Measurements from ENCODE around the gene LRRC3.

LRRC3 gene

DNA sequence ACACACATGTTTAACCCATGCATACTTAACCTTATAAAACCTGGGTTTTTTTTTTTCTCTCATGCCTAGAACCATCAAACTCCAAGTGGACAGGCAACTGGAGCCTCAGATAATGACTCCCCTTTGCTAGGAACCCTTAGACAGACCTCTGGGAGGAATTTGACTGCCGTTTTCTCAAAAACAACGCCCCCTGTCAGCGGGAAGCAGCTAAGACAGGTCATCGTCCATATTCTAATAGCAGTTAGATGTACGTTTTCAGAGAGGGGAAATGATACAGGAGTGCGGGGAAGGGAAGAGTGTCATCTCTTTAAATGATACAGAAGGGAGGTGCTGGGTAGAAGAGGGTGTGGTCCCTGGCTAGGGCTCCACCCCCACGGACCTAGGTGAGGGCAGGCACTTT is 34.7 kb downstream of the LRRC3 start:
- H3K4me1 ChIP-seq (ENCODE audit: control insufficient read depth in 1 of 2, insufficient read depth in 2 of 2, low read length in 2 of 2) = no peaks in the 10 kb centered on the region
- H3K27me3 ChIP-seq (ENCODE audit: control insufficient read depth in 1 of 2, insufficient read depth in 2 of 2, low read length in 2 of 2) = no peaks in the 10 kb centered on the region
- H3K27ac ChIP-seq (ENCODE audit: low read depth, low read length) = no peak overlapping the region
- peaks cover 16 to 20% of the 10 kb centered on the region in 2 donors for H3K9me3 ChIP-seq (ENCODE audit: control insufficient read depth in 1 of 2, low read length in 2 of 2)
- no peak overlapping the region for H3K4me3 ChIP-seq (ENCODE audit: low read depth in 1 of 2, low read length in 2 of 2)
- H3K9ac ChIP-seq (ENCODE audit: low read depth in 1 of 2, low read length in 2 of 2) = no peak overlapping the region
- no peaks in the 10 kb centered on the region for H3K36me3 ChIP-seq (ENCODE audit: control insufficient read depth in 1 of 2, insufficient read depth in 2 of 2, low read length in 2 of 2)

GRCh38 chr21:44490405-44490804 is 35.1 kb downstream of the LRRC3 start:
- H3K4me3 ChIP-seq (ENCODE audit: low read depth in 1 of 2, low read length in 2 of 2) = no peak overlapping the region
- no peaks in the 10 kb centered on the region for H3K27me3 ChIP-seq (ENCODE audit: control insufficient read depth in 1 of 2, insufficient read depth in 2 of 2, low read length in 2 of 2)

DNA sequence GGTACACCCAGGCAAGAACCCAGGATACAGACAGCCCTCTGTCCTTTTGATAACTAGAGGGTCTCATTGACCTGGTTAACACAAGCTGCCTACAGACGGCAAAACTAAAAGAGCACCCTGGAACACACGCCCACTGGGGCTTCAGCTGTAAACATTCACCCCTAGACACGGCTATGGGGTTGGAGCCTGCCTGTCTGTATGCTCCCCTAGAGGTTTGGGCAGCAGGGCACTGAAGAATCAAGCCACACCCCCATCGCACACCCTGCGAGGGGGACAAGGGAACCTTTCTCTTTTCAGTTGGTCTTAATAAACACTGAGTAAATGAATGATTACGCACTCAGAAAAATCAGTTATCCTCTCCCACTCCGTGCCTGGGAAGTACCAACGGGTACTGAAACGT is 35.5 kb downstream of the LRRC3 start:
- no peak overlapping the region for H3K4me3 ChIP-seq (ENCODE audit: low read depth in 1 of 2, low read length in 2 of 2)
- no peaks in the 10 kb centered on the region for H3K4me1 ChIP-seq (ENCODE audit: control insufficient read depth in 1 of 2, insufficient read depth in 2 of 2, low read length in 2 of 2)
- no peaks in the 10 kb centered on the region for H3K27me3 ChIP-seq (ENCODE audit: control insufficient read depth in 1 of 2, insufficient read depth in 2 of 2, low read length in 2 of 2)
- H3K27ac ChIP-seq (ENCODE audit: low read depth, low read length) = no peak overlapping the region
- H3K9me3 ChIP-seq (ENCODE audit: control insufficient read depth in 1 of 2, low read length in 2 of 2) = peaks cover 16 to 20% of the 10 kb centered on the region in 2 donors
- H3K9ac ChIP-seq (ENCODE audit: low read depth in 1 of 2, low read length in 2 of 2) = no peak overlapping the region
- no peaks in the 10 kb centered on the region for H3K36me3 ChIP-seq (ENCODE audit: control insufficient read depth in 1 of 2, insufficient read depth in 2 of 2, low read length in 2 of 2)

More at GRCh38 chr21:44490405-44490804, 35.1 kb downstream of the LRRC3 start:
- Histone ChIP-seq H3K27ac (ENCODE audit: low read depth, low read length) (no peak overlapping the region), H3K9ac (ENCODE audit: low read depth in 1 of 2, low read length in 2 of 2) (no peak overlapping the region), H3K4me1 (ENCODE audit: control insufficient read depth in 1 of 2, insufficient read depth in 2 of 2, low read length in 2 of 2) (no peaks in the 10 kb centered on the region), H3K36me3 (ENCODE audit: control insufficient read depth in 1 of 2, insufficient read depth in 2 of 2, low read length in 2 of 2) (no peaks in the 10 kb centered on the region), H3K9me3 (ENCODE audit: control insufficient read depth in 1 of 2, low read length in 2 of 2) (peaks cover 16 to 20% of the 10 kb centered on the region in 2 donors)

- no peaks in the 10 kb centered on the region for H3K4me1 ChIP-seq (ENCODE audit: control insufficient read depth in 1 of 2, insufficient read depth in 2 of 2, low read length in 2 of 2)
- no peak overlapping the region for H3K4me3 ChIP-seq (ENCODE audit: low read depth in 1 of 2, low read length in 2 of 2)
- H3K9ac ChIP-seq (ENCODE audit: low read depth in 1 of 2, low read length in 2 of 2) = no peak overlapping the region
- peaks cover 16 to 20% of the 10 kb centered on the region in 2 donors for H3K9me3 ChIP-seq (ENCODE audit: control insufficient read depth in 1 of 2, low read length in 2 of 2)
- no peaks in the 10 kb centered on the region for H3K27me3 ChIP-seq (ENCODE audit: control insufficient read depth in 1 of 2, insufficient read depth in 2 of 2, low read length in 2 of 2)
- H3K27ac ChIP-seq (ENCODE audit: low read depth, low read length) = no peak overlapping the region
- H3K36me3 ChIP-seq (ENCODE audit: control insufficient read depth in 1 of 2, insufficient read depth in 2 of 2, low read length in 2 of 2) = no peaks in the 10 kb centered on the region
These were observed 37.5 kb downstream of the LRRC3 start for GRCh38 chr21:44492567-44493385.

DNA sequence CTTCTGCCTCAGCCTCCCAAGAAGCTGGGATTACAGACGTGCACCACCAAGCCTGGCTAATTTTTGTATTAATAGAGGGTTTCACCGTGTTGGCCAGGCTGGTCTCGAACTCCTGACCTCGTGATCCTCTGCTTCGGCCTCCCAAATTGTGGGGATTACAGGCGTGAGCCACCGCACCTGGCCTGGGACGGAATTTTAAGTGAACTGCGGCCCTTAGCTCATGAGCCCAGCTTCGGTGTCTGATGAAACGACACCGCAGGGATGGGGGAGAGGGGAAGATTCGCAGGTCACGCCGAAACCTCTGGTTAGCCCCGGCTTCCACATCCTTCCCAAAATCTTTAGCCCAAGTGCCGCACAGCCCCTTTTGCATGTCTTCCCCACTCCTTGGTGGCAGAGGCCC is 39.1 kb downstream of the LRRC3 start:
- Histone ChIP-seq H3K4me1 (ENCODE audit: control insufficient read depth in 1 of 2, insufficient read depth in 2 of 2, low read length in 2 of 2) (peaks cover 11 to 16% of the 10 kb centered on the region in 2 donors), H3K4me3 (ENCODE audit: low read depth in 1 of 2, low read length in 2 of 2) (no peak overlapping the region)

DNA sequence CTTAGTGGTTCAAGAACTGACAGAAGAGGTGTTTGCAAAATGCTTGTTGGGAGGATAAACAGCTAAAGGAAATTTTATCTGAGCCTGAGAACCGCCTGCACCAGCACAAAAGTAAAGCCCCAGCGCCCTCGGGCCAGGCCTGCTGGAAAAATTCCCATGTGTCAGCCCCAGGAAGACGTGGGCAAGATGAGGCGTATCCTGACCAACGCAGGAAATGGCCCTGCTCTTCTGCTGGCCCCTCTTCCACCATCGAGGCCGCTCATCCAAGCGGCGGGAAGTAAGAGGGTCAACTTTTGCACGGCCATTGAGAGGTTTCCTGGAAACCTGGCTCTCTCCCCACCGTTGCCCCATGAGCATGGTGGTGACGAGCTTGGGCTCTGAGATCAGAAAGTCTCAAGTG is 39.6 kb downstream of the LRRC3 start:
- H3K36me3 ChIP-seq (ENCODE audit: control insufficient read depth in 1 of 2, insufficient read depth in 2 of 2, low read length in 2 of 2) = no peaks in the 10 kb centered on the region
- no peak overlapping the region for H3K27ac ChIP-seq (ENCODE audit: low read depth, low read length)
- H3K9ac ChIP-seq (ENCODE audit: low read depth in 1 of 2, low read length in 2 of 2) = no peak overlapping the region
- H3K9me3 ChIP-seq (ENCODE audit: control insufficient read depth in 1 of 2, low read length in 2 of 2) = peaks cover 16 to 20% of the 10 kb centered on the region in 2 donors
- peaks cover 11 to 18% of the 10 kb centered on the region in 2 donors for H3K4me1 ChIP-seq (ENCODE audit: control insufficient read depth in 1 of 2, insufficient read depth in 2 of 2, low read length in 2 of 2)
- no peak overlapping the region for H3K4me3 ChIP-seq (ENCODE audit: low read depth in 1 of 2, low read length in 2 of 2)
- no peaks in the 10 kb centered on the region for H3K27me3 ChIP-seq (ENCODE audit: control insufficient read depth in 1 of 2, insufficient read depth in 2 of 2, low read length in 2 of 2)

More for the DNA sequence above, 39.1 kb downstream of the LRRC3 start:
- H3K9me3 ChIP-seq (ENCODE audit: control insufficient read depth in 1 of 2, low read length in 2 of 2) = peaks cover 16 to 20% of the 10 kb centered on the region in 2 donors
- H3K27ac ChIP-seq (ENCODE audit: low read depth, low read length) = no peak overlapping the region
- no peak overlapping the region for H3K9ac ChIP-seq (ENCODE audit: low read depth in 1 of 2, low read length in 2 of 2)
- no peaks in the 10 kb centered on the region for H3K27me3 ChIP-seq (ENCODE audit: control insufficient read depth in 1 of 2, insufficient read depth in 2 of 2, low read length in 2 of 2)
- H3K36me3 ChIP-seq (ENCODE audit: control insufficient read depth in 1 of 2, insufficient read depth in 2 of 2, low read length in 2 of 2) = no peaks in the 10 kb centered on the region

DNA sequence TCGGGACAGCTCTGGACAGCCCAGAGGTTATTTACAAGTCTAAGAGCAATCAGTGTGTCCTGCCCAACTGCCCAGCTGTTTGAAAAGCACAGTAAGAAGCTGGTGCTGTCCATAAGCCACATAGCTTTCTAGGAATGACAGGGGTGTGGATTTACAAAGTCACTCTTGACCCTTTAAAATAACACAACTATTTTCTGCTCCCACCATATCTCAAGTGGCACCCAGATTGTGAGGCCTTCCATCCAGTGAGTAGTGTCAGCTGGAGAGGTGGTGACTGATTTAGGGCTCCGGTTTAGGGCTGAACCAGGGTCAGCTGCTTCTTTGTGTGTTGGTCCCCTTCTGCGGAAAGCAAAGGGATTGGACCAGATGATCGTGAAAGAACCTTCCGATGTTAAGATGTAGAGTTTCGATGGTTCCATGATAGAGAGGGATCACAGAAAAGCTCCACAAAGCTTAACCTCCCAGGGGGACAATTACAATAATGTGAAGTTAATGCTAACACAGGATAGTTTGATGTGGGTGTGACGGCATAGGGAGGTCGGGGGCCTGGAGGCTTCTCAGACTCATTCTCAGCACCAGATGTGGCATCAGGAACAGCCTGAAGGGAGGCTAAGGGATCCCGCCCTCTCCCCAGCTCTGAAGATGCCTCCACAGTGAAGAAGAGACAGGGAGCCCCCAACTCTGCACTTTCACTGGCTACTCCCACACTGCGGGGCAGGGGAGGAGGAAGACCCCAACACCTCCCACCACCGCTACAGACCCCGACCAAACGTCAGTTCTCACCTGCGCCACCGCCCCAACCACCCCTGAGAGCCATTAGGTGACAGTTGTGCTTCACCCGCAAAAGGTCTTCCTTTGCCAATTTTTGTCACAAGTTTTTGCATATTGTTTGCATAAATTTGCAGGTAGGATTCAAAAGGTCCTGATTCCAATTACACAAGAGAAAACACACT is 40.6 kb downstream of the LRRC3 start:
- Histone ChIP-seq H3K9ac (ENCODE audit: low read depth in 1 of 2, low read length in 2 of 2) (no peak overlapping the region), H3K36me3 (ENCODE audit: control insufficient read depth in 1 of 2, insufficient read depth in 2 of 2, low read length in 2 of 2) (no peaks in the 10 kb centered on the region), H3K27ac (ENCODE audit: low read depth, low read length) (no peak overlapping the region), H3K4me3 (ENCODE audit: low read depth in 1 of 2, low read length in 2 of 2) (no peak overlapping the region), H3K4me1 (ENCODE audit: control insufficient read depth in 1 of 2, insufficient read depth in 2 of 2, low read length in 2 of 2) (peaks cover 11 to 18% of the 10 kb centered on the region in 2 donors), H3K9me3 (ENCODE audit: control insufficient read depth in 1 of 2, low read length in 2 of 2) (peaks cover 16 to 20% of the 10 kb centered on the region in 2 donors), H3K27me3 (ENCODE audit: control insufficient read depth in 1 of 2, insufficient read depth in 2 of 2, low read length in 2 of 2) (no peaks in the 10 kb centered on the region)

DNA sequence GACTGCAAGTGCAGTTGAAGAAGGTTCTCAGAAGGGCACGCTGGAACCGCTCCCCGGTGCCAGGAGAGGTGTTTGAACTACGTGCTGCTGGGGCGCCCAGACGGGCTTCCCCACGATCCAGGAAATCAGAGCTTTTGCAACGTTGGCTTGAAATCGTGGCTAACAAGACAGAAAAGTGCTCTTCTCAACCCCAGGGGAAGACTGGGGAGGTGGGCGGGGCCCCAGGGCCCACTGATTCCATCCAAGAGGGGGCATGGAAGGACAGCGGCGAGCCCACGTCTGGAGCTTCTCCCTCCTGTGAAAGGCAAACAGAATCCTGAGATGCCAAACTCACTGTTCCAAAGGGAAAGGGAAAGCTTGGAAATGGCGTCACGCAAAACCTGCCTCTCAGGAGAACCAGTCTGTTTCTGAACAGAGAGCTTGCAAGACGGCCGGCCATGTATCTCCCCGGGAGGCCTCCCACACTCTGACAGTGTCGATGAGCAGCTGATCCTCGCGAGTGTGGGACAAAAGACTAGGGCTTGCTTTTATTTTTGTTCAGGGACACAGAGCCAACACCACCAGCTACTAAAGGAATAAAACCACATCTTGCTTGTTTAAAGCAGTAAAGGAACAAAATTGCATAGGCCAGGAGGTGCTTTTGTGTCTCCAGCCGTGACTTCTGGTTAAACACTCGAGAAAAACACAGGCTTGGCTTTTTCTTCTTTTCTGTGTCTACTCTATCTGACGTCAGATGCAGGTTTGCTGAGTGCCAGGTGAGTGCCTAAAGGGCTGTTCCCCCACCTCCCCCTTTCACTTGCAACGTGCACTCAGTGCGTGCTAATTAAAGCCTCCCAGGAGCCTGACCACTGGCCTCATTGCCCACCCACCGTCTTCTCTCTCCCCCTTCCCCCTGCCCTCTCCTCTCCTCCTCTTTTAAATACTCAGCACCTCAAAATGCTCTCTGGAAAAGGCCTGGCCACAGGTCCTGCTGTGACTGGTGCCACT is 41.5 kb downstream of the LRRC3 start:
- Histone ChIP-seq H3K27ac (ENCODE audit: low read depth, low read length) (no peak overlapping the region), H3K9me3 (ENCODE audit: control insufficient read depth in 1 of 2, low read length in 2 of 2) (peaks cover 16 to 19% of the 10 kb centered on the region in 2 donors), H3K4me3 (ENCODE audit: low read depth in 1 of 2, low read length in 2 of 2) (no peak overlapping the region), H3K36me3 (ENCODE audit: control insufficient read depth in 1 of 2, insufficient read depth in 2 of 2, low read length in 2 of 2) (no peaks in the 10 kb centered on the region), H3K4me1 (ENCODE audit: control insufficient read depth in 1 of 2, insufficient read depth in 2 of 2, low read length in 2 of 2) (peaks cover 11 to 18% of the 10 kb centered on the region in 2 donors), H3K9ac (ENCODE audit: low read depth in 1 of 2, low read length in 2 of 2) (no peak overlapping the region), H3K27me3 (ENCODE audit: control insufficient read depth in 1 of 2, insufficient read depth in 2 of 2, low read length in 2 of 2) (no peaks in the 10 kb centered on the region)

- Histone ChIP-seq H3K36me3 (ENCODE audit: control insufficient read depth in 1 of 2, insufficient read depth in 2 of 2, low read length in 2 of 2) (no peaks in the 10 kb centered on the region), H3K9ac (ENCODE audit: low read depth in 1 of 2, low read length in 2 of 2) (no peak overlapping the region), H3K4me1 (ENCODE audit: control insufficient read depth in 1 of 2, insufficient read depth in 2 of 2, low read length in 2 of 2) (peaks cover 11 to 18% of the 10 kb centered on the region in 2 donors), H3K27ac (ENCODE audit: low read depth, low read length) (no peak overlapping the region), H3K4me3 (ENCODE audit: low read depth in 1 of 2, low read length in 2 of 2) (no peak overlapping the region), H3K9me3 (ENCODE audit: control insufficient read depth in 1 of 2, low read length in 2 of 2) (peaks cover 9 to 11% of the 10 kb centered on the region in 2 donors), H3K27me3 (ENCODE audit: control insufficient read depth in 1 of 2, insufficient read depth in 2 of 2, low read length in 2 of 2) (no peaks in the 10 kb centered on the region)
These were observed 42.4 kb downstream of the LRRC3 start for GRCh38 chr21:44497703-44498126.

All from duodenal mucosa (tissue), 2 donors.